H9 (cell line): ENCODE data around the gene C21orf58. TPM values are rescaled to one million over a fixed set of nuclear protein-coding genes. Genes with fewer than 3 reads are reported as not detected.

Experiments used
- DNase-seq: peaks from one replicate; pipeline ENCODE4 v3.0.0-alpha.2; 2017
- H2AFZ ChIP-seq: one replicate; pipeline ENCODE4 v1.6.1; 2013; ENCODE audit warnings: mild to moderate bottlenecking, low read length, control low read depth, moderate library complexity
- H2AK5ac ChIP-seq: 2 replicates; pipeline ENCODE4 v1.6.1; 2013; ENCODE audit warnings: low read length, control low read depth, mixed read lengths; ENCODE audit not compliant: insufficient read length
- H2BK120ac ChIP-seq: one replicate; pipeline ENCODE4 v1.6.1; 2013; ENCODE audit warnings: low read depth, mild to moderate bottlenecking, low read length, control low read depth, inconsistent platforms; ENCODE audit not compliant: poor library complexity, severe bottlenecking
- H2BK12ac ChIP-seq: 2 replicates; pipeline ENCODE4 v1.6.1; 2013; ENCODE audit warnings: low read length, control low read depth, mixed read lengths, low read depth; ENCODE audit not compliant: insufficient read length
- H2BK15ac ChIP-seq: 2 replicates; pipeline ENCODE4 v1.6.1; 2013; ENCODE audit warnings: low read depth, low read length, control low read depth
- H2BK20ac ChIP-seq: one replicate; pipeline ENCODE4 v1.6.1; 2013; ENCODE audit warnings: low read depth, mild to moderate bottlenecking, low read length, control low read depth, inconsistent platforms; ENCODE audit not compliant: poor library complexity, severe bottlenecking
- H2BK5ac ChIP-seq: 2 replicates; pipeline ENCODE4 v1.6.1; 2013; ENCODE audit warnings: low read length, control low read depth, mixed read lengths; ENCODE audit not compliant: insufficient read length
- H3K14ac ChIP-seq: 2 replicates; pipeline ENCODE4 v1.6.1; 2013; ENCODE audit warnings: low read length, control low read depth; ENCODE audit not compliant: insufficient read depth
- H3K18ac ChIP-seq: 2 replicates; pipeline ENCODE4 v1.6.1; 2013; ENCODE audit warnings: low read depth, mild to moderate bottlenecking, mixed read lengths, low read length, control low read depth; ENCODE audit not compliant: insufficient read length
- H3K23ac ChIP-seq: 2 replicates; pipeline ENCODE4 v1.6.1; 2013; ENCODE audit warnings: low read length, control low read depth, mixed read lengths, low read depth; ENCODE audit not compliant: insufficient read length
- H3K23me2 ChIP-seq: 2 replicates; pipeline ENCODE4 v1.6.1; 2013; ENCODE audit warnings: low read depth, mild to moderate bottlenecking, mixed read lengths, low read length, control low read depth; ENCODE audit not compliant: insufficient read length, poor library complexity, severe bottlenecking
- H3K27ac ChIP-seq: 2 replicates; pipeline ENCODE4 v1.5.1; 2013; ENCODE audit warnings: low read length, control low read depth, mixed read lengths, low read depth; ENCODE audit not compliant: insufficient read length
- H3K27me3 ChIP-seq: 2 replicates; pipeline ENCODE4 v1.6.1; 2013; ENCODE audit warnings: low read length, control low read depth, inconsistent platforms; ENCODE audit not compliant: insufficient read depth
- H3K4ac ChIP-seq: 2 replicates; pipeline ENCODE4 v1.6.1; 2013; ENCODE audit warnings: low read depth, mild to moderate bottlenecking, control low read depth, inconsistent platforms, low read length, moderate library complexity
- H3K4me1 ChIP-seq: 2 replicates; pipeline ENCODE4 v1.6.1; 2013; ENCODE audit warnings: low read length, control low read depth, inconsistent platforms; ENCODE audit not compliant: insufficient read depth
- H3K4me2 ChIP-seq: 2 replicates; pipeline ENCODE4 v1.6.1; 2013; ENCODE audit warnings: low read length, control low read depth, mixed read lengths; ENCODE audit not compliant: insufficient read length, insufficient read depth
- H3K56ac ChIP-seq: 2 replicates; pipeline ENCODE4 v1.6.1; 2013; ENCODE audit warnings: low read depth, mild to moderate bottlenecking, mixed read lengths, low read length, control low read depth; ENCODE audit not compliant: insufficient read length
- H3K79me1 ChIP-seq: 2 replicates; pipeline ENCODE4 v1.6.1; 2013; ENCODE audit warnings: low read depth, mild to moderate bottlenecking, moderate library complexity, low read length, control low read depth, inconsistent platforms; ENCODE audit not compliant: insufficient read depth, poor library complexity, severe bottlenecking
- H3K79me2 ChIP-seq: 2 replicates; pipeline ENCODE4 v1.6.1; 2013; ENCODE audit warnings: low read length, control low read depth, inconsistent platforms; ENCODE audit not compliant: insufficient read depth
- H3K9ac ChIP-seq: 2 replicates; pipeline ENCODE4 v1.6.1; 2013; ENCODE audit warnings: low read length, control low read depth, mixed read lengths; ENCODE audit not compliant: insufficient read length; ENCODE audit errors: extremely low read depth
- H3K9me3 ChIP-seq: one replicate; pipeline ENCODE4 v1.6.1; 2013; ENCODE audit warnings: low read depth, low read length, inconsistent platforms; ENCODE audit not compliant: control insufficient read depth
- H3T11ph ChIP-seq: one replicate; pipeline ENCODE4 v1.6.1; 2013; ENCODE audit warnings: mild to moderate bottlenecking, low read length, control low read depth, inconsistent platforms
- H4K20me1 ChIP-seq: one replicate; pipeline ENCODE4 v1.6.1; 2013; ENCODE audit not compliant: control insufficient read depth, insufficient read length, insufficient read depth
- H4K5ac ChIP-seq: 2 replicates; pipeline ENCODE4 v1.6.1; 2013; ENCODE audit warnings: low read depth, mild to moderate bottlenecking, mixed read lengths, low read length, control low read depth; ENCODE audit not compliant: insufficient read length
- H4K8ac ChIP-seq: replicated peaks from 2 replicates; pipeline ENCODE4 v1.6.1; 2013; ENCODE audit warnings: low read length, control low read depth, mixed read lengths, low read depth; ENCODE audit not compliant: insufficient read length
- H4K91ac ChIP-seq: 2 replicates; pipeline ENCODE4 v1.6.1; 2013; ENCODE audit warnings: low read depth, mild to moderate bottlenecking, moderate library complexity, mixed read lengths, low read length, control low read depth; ENCODE audit not compliant: insufficient read length
- H3K27ac Mint-ChIP-seq, 3 experiments: 2 replicates in 2 of 3; 3 replicates in 1 of 3; pipeline ENCODE4 v1.8.0; 2020 to 2021; ENCODE audit warnings: mixed read lengths in 3 of 3, mild to moderate bottlenecking in 1 of 3, moderate library complexity in 1 of 3
- H3K27me3 Mint-ChIP-seq: 2 replicates; pipeline ENCODE4 v1.8.0; 2021; ENCODE audit warnings: low read depth, mild to moderate bottlenecking, moderate library complexity, mixed read lengths
- H3K36me3 Mint-ChIP-seq, 3 experiments: 2 replicates in 2 of 3; 3 replicates in 1 of 3; pipeline ENCODE4 v1.8.0; 2020 to 2021; ENCODE audit warnings: low read depth in 3 of 3, mixed read lengths in 3 of 3; ENCODE audit not compliant: insufficient read depth in 1 of 3
- H3K4me1 Mint-ChIP-seq, 2 experiments: 2 replicates each; pipeline ENCODE4 v1.8.0; 2020; ENCODE audit warnings: mixed read lengths in 2 of 2
- H3K4me3 Mint-ChIP-seq, 2 experiments: 2 replicates in 1 of 2; 3 replicates in 1 of 2; pipeline ENCODE4 v1.8.0; 2020 to 2021; ENCODE audit warnings: mild to moderate bottlenecking in 2 of 2, mixed read lengths in 2 of 2, moderate library complexity in 1 of 2
- H3K9me3 Mint-ChIP-seq, 2 experiments: 2 replicates in 1 of 2; 3 replicates in 1 of 2; pipeline ENCODE4 v1.8.0; 2020; ENCODE audit warnings: mild to moderate bottlenecking in 2 of 2, mixed read lengths in 2 of 2, moderate library complexity in 1 of 2
- WGBS: extraction: QIAGEN DNeasy Blood & Tissue Kit; methylation state at CpG from one replicate; pipeline ENCODE4 v1.1.7; 2013; ENCODE audit warnings: missing lambda C conversion rate, low lambda C conversion rate, mixed read lengths; ENCODE audit not compliant: insufficient read length; ENCODE audit errors: extremely low coverage; 5-methylcytosine and 5-hydroxymethylcytosine counted together
- total RNA-seq: library from RNA; stranded (reverse); gene quantifications from 2 replicates; pipeline ENCODE4 v1.2.1, GENCODE V29; 2021
- TF ChIP-seq, protein P1 (sequence below): fragments of 200-600 bp; sonication (generic); conservative IDR thresholded peaks from 3 replicates; pipeline ENCODE4 v1.8.0; 2021; ENCODE audit warnings: antibody characterized with exemption, mild to moderate bottlenecking

C21orf58 gene
- total RNA-seq, 1 experiment from 2014 or later: 17.2 TPM

- Histone ChIP-seq H2BK12ac (no peak overlapping the region), H2BK20ac (no peak overlapping the region), H3K56ac (no peak overlapping the region), H3K27ac (no peak overlapping the region), H4K20me1 (peaks cover 3% of the 10 kb centered on the region), H3K4me2 (no peak overlapping the region), H3K9ac (no peak overlapping the region), H3K9me3 (no peaks in the 10 kb centered on the region), H3K23ac (no peak overlapping the region), H3K4ac (no peak overlapping the region), H3K14ac (no peak overlapping the region), H4K8ac (no peak overlapping the region), H2BK120ac (no peak overlapping the region), H3K27me3 (no peaks in the 10 kb centered on the region), H3K79me1 (no peaks in the 10 kb centered on the region), H4K91ac (no peak overlapping the region), H4K5ac (no peak overlapping the region), H2BK5ac (no peak overlapping the region), H3K79me2 (peaks cover 4% of the 10 kb centered on the region; the same call in 1 of the 2 replicates), H3K4me1 (no peaks in the 10 kb centered on the region), H3K23me2 (no peaks in the 10 kb centered on the region), H3T11ph (no peak overlapping the region), H2AK5ac (no peak overlapping the region), H3K18ac (no peak overlapping the region), H2AFZ (no peak overlapping the region), H2BK15ac (no peak overlapping the region)
- Mint-ChIP-seq H3K9me3 (peaks cover 0 to 7% of the 10 kb centered on the region in 2 experiments; a peak in 2 of 5 replicates), H3K27ac (peak overlapping the region in 1 of 3 experiments; percentile 86; a peak in 2 of 7 replicates), H3K36me3 (peaks cover 47 to 69% (median 62%) of the 10 kb centered on the region in 3 experiments), H3K4me1 (no peaks in the 10 kb centered on the region), H3K27me3 (no peaks in the 10 kb centered on the region), H3K4me3 (no peak overlapping the region)
- DNase-seq: no peak
- no CpG with 5 or more reads among the region's 20 CpGs for WGBS
- TF ChIP-seq, protein P1, sequence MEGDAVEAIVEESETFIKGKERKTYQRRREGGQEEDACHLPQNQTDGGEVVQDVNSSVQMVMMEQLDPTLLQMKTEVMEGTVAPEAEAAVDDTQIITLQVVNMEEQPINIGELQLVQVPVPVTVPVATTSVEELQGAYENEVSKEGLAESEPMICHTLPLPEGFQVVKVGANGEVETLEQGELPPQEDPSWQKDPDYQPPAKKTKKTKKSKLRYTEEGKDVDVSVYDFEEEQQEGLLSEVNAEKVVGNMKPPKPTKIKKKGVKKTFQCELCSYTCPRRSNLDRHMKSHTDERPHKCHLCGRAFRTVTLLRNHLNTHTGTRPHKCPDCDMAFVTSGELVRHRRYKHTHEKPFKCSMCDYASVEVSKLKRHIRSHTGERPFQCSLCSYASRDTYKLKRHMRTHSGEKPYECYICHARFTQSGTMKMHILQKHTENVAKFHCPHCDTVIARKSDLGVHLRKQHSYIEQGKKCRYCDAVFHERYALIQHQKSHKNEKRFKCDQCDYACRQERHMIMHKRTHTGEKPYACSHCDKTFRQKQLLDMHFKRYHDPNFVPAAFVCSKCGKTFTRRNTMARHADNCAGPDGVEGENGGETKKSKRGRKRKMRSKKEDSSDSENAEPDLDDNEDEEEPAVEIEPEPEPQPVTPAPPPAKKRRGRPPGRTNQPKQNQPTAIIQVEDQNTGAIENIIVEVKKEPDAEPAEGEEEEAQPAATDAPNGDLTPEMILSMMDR: no peak
These were observed 43.3 kb upstream of the C21orf58 start for GRCh38 chr21:46366966-46367365.
